PFSK-1 (cell line): Measurements from ENCODE around the gene ARSG.

Source experiments
- FOXP2 ChIP-seq: optimal IDR thresholded peaks from 2 replicates; pipeline ENCODE3; 2011; ENCODE audit warnings: borderline replicate concordance, control low read depth, inconsistent platforms; ENCODE audit not compliant: insufficient read depth; ENCODE audit errors: extremely low read length, extremely low read depth
- POLR2AphosphoS5 ChIP-seq: IDR thresholded peaks from 2 replicates; pipeline ENCODE4 v1.6.1; 2012; ENCODE audit warnings: low read depth, mild to moderate bottlenecking, control low read depth, low read length, moderate library complexity
- SIN3A ChIP-seq: IDR thresholded peaks from 2 replicates; pipeline ENCODE4 v1.6.1; 2012; ENCODE audit warnings: mild to moderate bottlenecking, low read length, moderate library complexity, borderline replicate concordance; ENCODE audit not compliant: insufficient read depth
- TAF1 ChIP-seq: IDR thresholded peaks from 2 replicates; pipeline ENCODE4 v1.6.1; 2012; ENCODE audit warnings: low read length, control low read depth, borderline replicate concordance; ENCODE audit not compliant: insufficient read depth
- TF ChIP-seq, protein P1 (sequence below), 2 experiments: IDR thresholded peaks; 2 replicates each; pipeline versions ENCODE4 v1.6.1 to v1.8.0; 2011 to 2012; ENCODE audit warnings: low read depth in 2 of 2, low read length in 2 of 2, control low read depth in 1 of 2, inconsistent platforms in 1 of 2, mild to moderate bottlenecking in 1 of 2, moderate library complexity in 1 of 2; ENCODE audit not compliant: insufficient read depth in 1 of 2

GRCh38 chr17:68431045-68431608 lies 139.8 kb downstream of the ARSG start:
- TF ChIP-seq, protein P1, sequence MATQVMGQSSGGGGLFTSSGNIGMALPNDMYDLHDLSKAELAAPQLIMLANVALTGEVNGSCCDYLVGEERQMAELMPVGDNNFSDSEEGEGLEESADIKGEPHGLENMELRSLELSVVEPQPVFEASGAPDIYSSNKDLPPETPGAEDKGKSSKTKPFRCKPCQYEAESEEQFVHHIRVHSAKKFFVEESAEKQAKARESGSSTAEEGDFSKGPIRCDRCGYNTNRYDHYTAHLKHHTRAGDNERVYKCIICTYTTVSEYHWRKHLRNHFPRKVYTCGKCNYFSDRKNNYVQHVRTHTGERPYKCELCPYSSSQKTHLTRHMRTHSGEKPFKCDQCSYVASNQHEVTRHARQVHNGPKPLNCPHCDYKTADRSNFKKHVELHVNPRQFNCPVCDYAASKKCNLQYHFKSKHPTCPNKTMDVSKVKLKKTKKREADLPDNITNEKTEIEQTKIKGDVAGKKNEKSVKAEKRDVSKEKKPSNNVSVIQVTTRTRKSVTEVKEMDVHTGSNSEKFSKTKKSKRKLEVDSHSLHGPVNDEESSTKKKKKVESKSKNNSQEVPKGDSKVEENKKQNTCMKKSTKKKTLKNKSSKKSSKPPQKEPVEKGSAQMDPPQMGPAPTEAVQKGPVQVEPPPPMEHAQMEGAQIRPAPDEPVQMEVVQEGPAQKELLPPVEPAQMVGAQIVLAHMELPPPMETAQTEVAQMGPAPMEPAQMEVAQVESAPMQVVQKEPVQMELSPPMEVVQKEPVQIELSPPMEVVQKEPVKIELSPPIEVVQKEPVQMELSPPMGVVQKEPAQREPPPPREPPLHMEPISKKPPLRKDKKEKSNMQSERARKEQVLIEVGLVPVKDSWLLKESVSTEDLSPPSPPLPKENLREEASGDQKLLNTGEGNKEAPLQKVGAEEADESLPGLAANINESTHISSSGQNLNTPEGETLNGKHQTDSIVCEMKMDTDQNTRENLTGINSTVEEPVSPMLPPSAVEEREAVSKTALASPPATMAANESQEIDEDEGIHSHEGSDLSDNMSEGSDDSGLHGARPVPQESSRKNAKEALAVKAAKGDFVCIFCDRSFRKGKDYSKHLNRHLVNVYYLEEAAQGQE (IDR thresholded peaks at IDR 0.05; ENCODE audit: insufficient read depth in 1 of 2, low read depth in 2 of 2, low read length in 2 of 2), result no peak
- TF ChIP-seq POLR2AphosphoS5, result no peak
- TF ChIP-seq TAF1, result no peak
- no peak for TF ChIP-seq SIN3A
- no peak for TF ChIP-seq FOXP2
